Vagina (tissue), 2 donors: ENCODE measurements around the gene C19orf67.

ENCODE experiments used
- CTCF ChIP-seq, 3 experiments: fragments of 450-650 bp in 2 of 3; fragments of 200-600 bp in 1 of 3; sonication (generic) in 1 of 3; IDR thresholded peaks; one replicate each; pipeline ENCODE4 v1.5.1; 2017 to 2019; ENCODE audit warnings: antibody characterized with exemption in 3 of 3, mild to moderate bottlenecking in 2 of 3, moderate library complexity in 2 of 3
- POLR2AphosphoS5 ChIP-seq, 2 donors: sonication (generic); formaldehyde crosslinking; IDR thresholded peaks; one replicate each; pipeline ENCODE4 v1.9.0; 2017; ENCODE audit warnings: antibody characterized with exemption in 2 of 2, mild to moderate bottlenecking in 2 of 2, low read depth in 1 of 2; ENCODE audit not compliant: insufficient read depth in 1 of 2

DNA sequence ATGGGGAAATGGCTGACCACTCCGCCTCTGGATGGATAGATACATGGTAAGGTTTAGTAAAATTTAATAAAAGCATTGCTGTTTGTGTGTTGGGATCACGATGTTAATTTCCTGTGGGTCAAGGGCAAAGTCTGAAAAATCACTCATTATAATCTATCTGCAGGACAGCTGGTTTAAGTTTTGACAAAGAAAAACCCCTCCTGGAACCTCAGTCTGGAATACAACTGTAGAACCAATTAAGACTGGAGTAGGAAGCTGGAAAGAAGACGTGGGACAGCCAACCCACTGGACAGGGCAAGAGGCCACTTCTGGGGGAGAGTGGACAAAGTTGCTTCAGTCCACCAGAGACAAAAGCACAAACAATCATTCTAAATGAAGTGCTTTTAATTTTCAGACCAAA lies 33.6 kb upstream of the C19orf67 start:
- no peak for TF ChIP-seq CTCF (IDR thresholded peaks at IDR 0.05)
- TF ChIP-seq POLR2AphosphoS5 (IDR thresholded peaks at IDR 0.05; ENCODE audit: insufficient read depth in 1 of 2, low read depth in 1 of 2), result no peak
